ENCODE data around the gene PPP1R9A. TPM values are rescaled to one million over a fixed set of nuclear protein-coding genes. Genes with fewer than 3 reads are reported as not detected.

The PPP1R9A gene
- total and polyA plus RNA-seq, 4 donors = 2.2 to 59.1 (median 14.6) TPM

DNA sequence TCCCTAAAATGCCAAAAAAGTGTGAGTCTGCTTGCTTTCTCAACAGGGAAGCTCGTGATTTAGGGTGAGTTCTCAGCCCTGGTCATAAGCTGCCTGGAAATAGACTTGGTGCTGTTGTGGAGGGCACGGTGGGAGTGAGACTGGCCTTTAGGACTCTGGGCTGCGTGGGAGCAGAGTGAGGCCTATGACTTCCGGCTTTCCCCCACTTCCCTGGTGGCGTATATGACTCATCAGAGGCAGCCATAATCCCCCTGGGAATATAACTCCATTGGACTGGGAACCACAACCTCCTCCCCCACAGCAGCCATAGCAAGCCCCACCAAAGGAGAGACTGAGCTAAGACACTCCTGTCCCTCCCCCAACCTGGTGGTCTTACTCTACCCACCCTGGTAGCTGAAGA is 321.9 kb downstream of the PPP1R9A start:
- ATAC-seq (ENCODE audit: insufficient read depth, low FRiP score) (no peak), DNase-seq (no peak)
- peaks cover 0 to 2% (median 0%) of the 10 kb centered on the region in 4 donors for H3K9me3 ChIP-seq (ENCODE audit: control insufficient read depth in 4 of 4, insufficient read depth in 3 of 4, low read length in 3 of 4)
- no peaks in the 10 kb centered on the region for H3K4me1 ChIP-seq (ENCODE audit: control insufficient read depth in 5 of 5, insufficient read depth in 5 of 5, low read length in 5 of 5)
- no peak overlapping the region for H3K9ac ChIP-seq (ENCODE audit: insufficient read depth in 1 of 2, low read length in 2 of 2)
- TF ChIP-seq, protein P1, sequence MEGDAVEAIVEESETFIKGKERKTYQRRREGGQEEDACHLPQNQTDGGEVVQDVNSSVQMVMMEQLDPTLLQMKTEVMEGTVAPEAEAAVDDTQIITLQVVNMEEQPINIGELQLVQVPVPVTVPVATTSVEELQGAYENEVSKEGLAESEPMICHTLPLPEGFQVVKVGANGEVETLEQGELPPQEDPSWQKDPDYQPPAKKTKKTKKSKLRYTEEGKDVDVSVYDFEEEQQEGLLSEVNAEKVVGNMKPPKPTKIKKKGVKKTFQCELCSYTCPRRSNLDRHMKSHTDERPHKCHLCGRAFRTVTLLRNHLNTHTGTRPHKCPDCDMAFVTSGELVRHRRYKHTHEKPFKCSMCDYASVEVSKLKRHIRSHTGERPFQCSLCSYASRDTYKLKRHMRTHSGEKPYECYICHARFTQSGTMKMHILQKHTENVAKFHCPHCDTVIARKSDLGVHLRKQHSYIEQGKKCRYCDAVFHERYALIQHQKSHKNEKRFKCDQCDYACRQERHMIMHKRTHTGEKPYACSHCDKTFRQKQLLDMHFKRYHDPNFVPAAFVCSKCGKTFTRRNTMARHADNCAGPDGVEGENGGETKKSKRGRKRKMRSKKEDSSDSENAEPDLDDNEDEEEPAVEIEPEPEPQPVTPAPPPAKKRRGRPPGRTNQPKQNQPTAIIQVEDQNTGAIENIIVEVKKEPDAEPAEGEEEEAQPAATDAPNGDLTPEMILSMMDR (IDR thresholded peaks at IDR 0.05; ENCODE audit: control extremely low read depth, extremely low read depth) = no peak
- H3K4me3 ChIP-seq = no peak overlapping the region
- H3K36me3 ChIP-seq (ENCODE audit: control insufficient read depth in 4 of 4, insufficient read depth in 4 of 4, low read length in 4 of 4) = peaks cover 0 to 3% (median 0%) of the 10 kb centered on the region in 4 donors
- no peak overlapping the region for H3K27ac ChIP-seq (ENCODE audit: low read depth in 1 of 2, low read length in 1 of 2)
- no peaks in the 10 kb centered on the region for H3K27me3 ChIP-seq (ENCODE audit: control insufficient read depth in 3 of 3, insufficient read depth in 3 of 3, low read length in 2 of 3)
- 93 to 96% methylated on average over 5 of the region's 5 CpGs for WGBS, 2 donors

DNA sequence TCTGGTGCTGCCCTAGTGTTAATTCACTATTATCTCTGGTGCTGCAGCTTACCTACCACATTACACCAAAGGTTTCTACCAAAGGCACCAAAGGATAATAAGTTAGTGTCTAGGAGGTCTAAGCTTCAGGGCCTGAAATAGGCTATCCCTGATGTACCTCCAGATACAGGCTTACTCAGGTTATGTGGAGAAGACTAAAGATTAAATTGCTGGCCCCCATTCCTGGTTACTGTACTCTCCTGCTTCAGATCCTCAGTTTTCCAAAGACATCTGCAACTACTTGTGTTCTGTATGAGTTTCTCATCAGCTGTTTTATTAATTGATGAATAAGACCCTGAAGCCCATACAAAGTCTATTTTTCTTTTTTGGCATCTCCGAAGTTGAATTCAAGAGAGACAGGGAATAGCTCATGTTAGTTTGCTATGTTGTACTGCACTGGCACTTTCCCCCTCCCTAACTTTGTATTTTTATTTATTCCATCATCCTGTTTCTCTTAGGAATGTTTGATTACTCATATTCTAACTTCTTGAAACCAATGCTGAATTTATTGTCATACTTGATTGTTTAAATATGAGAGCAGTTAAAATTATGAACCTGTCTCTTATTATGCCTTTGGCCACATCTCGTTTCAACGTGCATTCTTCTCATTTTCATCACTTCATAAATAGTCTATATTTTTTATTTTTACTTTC is 331.0 kb downstream of the PPP1R9A start:
- WGBS, 2 donors = 60 to 79% methylated on average over 3 of the region's 3 CpGs
- Histone ChIP-seq H3K36me3 (ENCODE audit: control insufficient read depth in 4 of 4, insufficient read depth in 4 of 4, low read length in 4 of 4) (no peaks in the 10 kb centered on the region), H3K4me1 (ENCODE audit: control insufficient read depth in 5 of 5, insufficient read depth in 5 of 5, low read length in 5 of 5) (no peaks in the 10 kb centered on the region), H3K9ac (ENCODE audit: insufficient read depth in 1 of 2, low read length in 2 of 2) (no peak overlapping the region), H3K27me3 (ENCODE audit: control insufficient read depth in 3 of 3, insufficient read depth in 3 of 3, low read length in 2 of 3) (no peaks in the 10 kb centered on the region), H3K9me3 (ENCODE audit: control insufficient read depth in 4 of 4, insufficient read depth in 3 of 4, low read length in 3 of 4) (no peaks in the 10 kb centered on the region), H3K4me3 (no peak overlapping the region), H3K27ac (ENCODE audit: low read depth in 1 of 2, low read length in 1 of 2) (no peak overlapping the region)
- TF ChIP-seq, protein P1 (IDR thresholded peaks at IDR 0.05; ENCODE audit: control extremely low read depth, extremely low read depth) = no peak
- DNase-seq (no peak), ATAC-seq (ENCODE audit: insufficient read depth, low FRiP score) (no peak)

GRCh38 chr7:95240921-95241320 is 333.5 kb downstream of the PPP1R9A start:
- Histone ChIP-seq H3K36me3 (ENCODE audit: control insufficient read depth in 4 of 4, insufficient read depth in 4 of 4, low read length in 4 of 4) (no peaks in the 10 kb centered on the region), H3K9ac (ENCODE audit: insufficient read depth in 1 of 2, low read length in 2 of 2) (no peak overlapping the region), H3K9me3 (ENCODE audit: control insufficient read depth in 4 of 4, insufficient read depth in 3 of 4, low read length in 3 of 4) (no peaks in the 10 kb centered on the region), H3K4me3 (no peak overlapping the region), H3K4me1 (ENCODE audit: control insufficient read depth in 5 of 5, insufficient read depth in 5 of 5, low read length in 5 of 5) (no peaks in the 10 kb centered on the region), H3K27ac (ENCODE audit: low read depth in 1 of 2, low read length in 1 of 2) (no peak overlapping the region), H3K27me3 (ENCODE audit: control insufficient read depth in 3 of 3, insufficient read depth in 3 of 3, low read length in 2 of 3) (no peaks in the 10 kb centered on the region)
- 79 to 87% methylated on average over 1 of the region's 1 CpG for WGBS, 2 donors
- ATAC-seq (ENCODE audit: insufficient read depth, low FRiP score) = no peak
- TF ChIP-seq, protein P1 (IDR thresholded peaks at IDR 0.05; ENCODE audit: control extremely low read depth, extremely low read depth) = no peak
- DNase-seq = no peak

- WGBS, 2 donors = 43 to 64% methylated on average over 2 of the region's 2 CpGs
- H3K36me3 ChIP-seq (ENCODE audit: control insufficient read depth in 4 of 4, insufficient read depth in 4 of 4, low read length in 4 of 4) = no peaks in the 10 kb centered on the region
- DNase-seq (no peak), ATAC-seq (ENCODE audit: insufficient read depth, low FRiP score) (no peak)
- no peak overlapping the region for H3K27ac ChIP-seq (ENCODE audit: low read depth in 1 of 2, low read length in 1 of 2)
- TF ChIP-seq, protein P1 (IDR thresholded peaks at IDR 0.05; ENCODE audit: control extremely low read depth, extremely low read depth) = no peak
- H3K27me3 ChIP-seq (ENCODE audit: control insufficient read depth in 3 of 3, insufficient read depth in 3 of 3, low read length in 2 of 3) = no peaks in the 10 kb centered on the region
- no peak overlapping the region for H3K4me3 ChIP-seq
- no peaks in the 10 kb centered on the region for H3K9me3 ChIP-seq (ENCODE audit: control insufficient read depth in 4 of 4, insufficient read depth in 3 of 4, low read length in 3 of 4)
- H3K4me1 ChIP-seq (ENCODE audit: control insufficient read depth in 5 of 5, insufficient read depth in 5 of 5, low read length in 5 of 5) = peaks cover 0 to 6% (median 0%) of the 10 kb centered on the region in 5 donors
- no peak overlapping the region for H3K9ac ChIP-seq (ENCODE audit: insufficient read depth in 1 of 2, low read length in 2 of 2)
Measured at GRCh38 chr7:95242266-95242665, 334.9 kb downstream of the PPP1R9A start.

All from lung (tissue), 12 donors.